CD4-positive, alpha-beta T cell (primary cell): ENCODE results near the gene CCL24. TPM values are rescaled to one million over a fixed set of nuclear protein-coding genes. Genes with fewer than 3 reads are reported as not detected.

Source experiments
- ATAC-seq: fragments of 200-7000 bp; cut with Tn5 transposase; one replicate; pipeline ENCODE4 v1.10.0; 2022; ENCODE audit warnings: mild to moderate bottlenecking; ENCODE audit not compliant: poor library complexity
- CTCF ChIA-PET: fragments of 350-600 bp; sonication (Branson Sonifier 250); formaldehyde crosslinking; loops from one replicate; lab custom pipeline; 2021; ENCODE audit warnings: antibody characterized with exemption, inconsistent platforms; lab: Charles Lee
- POLR2A ChIA-PET: fragments of 350-600 bp; sonication (Branson Sonifier 250); formaldehyde crosslinking; loops from one replicate; lab custom pipeline; 2021; ENCODE audit warnings: antibody characterized with exemption, inconsistent platforms; lab: Charles Lee
- DNase-seq, 14 experiments: peaks; one replicate each; pipeline ENCODE4 v3.0.0-alpha.2; 2013 to 2020; ENCODE audit warnings: mixed read lengths in 2 of 14
- H3K27ac ChIP-seq, 2 donors: one replicate each; pipeline versions ENCODE4 v1.5.1 to v1.7.0; 2013; ENCODE audit warnings: low read length in 2 of 2, low read depth in 1 of 2, mild to moderate bottlenecking in 1 of 2
- H3K27me3 ChIP-seq, 2 experiments: 1 replicate in 1 of 2; 2 replicates in 1 of 2; pipeline versions ENCODE4 v1.6.1 to v1.7.0; 2013; ENCODE audit warnings: low read length in 2 of 2, control low read depth in 1 of 2, mild to moderate bottlenecking in 1 of 2, moderate library complexity in 1 of 2; ENCODE audit not compliant: insufficient read depth in 2 of 2, control insufficient read depth in 1 of 2
- H3K36me3 ChIP-seq: one replicate; pipeline ENCODE4 v1.6.1; 2013; ENCODE audit warnings: low read length, control low read depth; ENCODE audit not compliant: insufficient read depth
- H3K4me1 ChIP-seq: one replicate; pipeline ENCODE4 v1.6.1; 2013; ENCODE audit warnings: low read length, control low read depth; ENCODE audit not compliant: insufficient read depth
- H3K4me3 ChIP-seq: one replicate; pipeline ENCODE4 v1.5.1; 2013; ENCODE audit warnings: mild to moderate bottlenecking, low read length, moderate library complexity
- H3K9me3 ChIP-seq, 2 experiments: 1 replicate in 1 of 2; 2 replicates in 1 of 2; pipeline versions ENCODE4 v1.6.1 to v1.7.0; 2013; ENCODE audit warnings: low read length in 2 of 2, mild to moderate bottlenecking in 2 of 2, control low read depth in 1 of 2, moderate library complexity in 1 of 2; ENCODE audit not compliant: control insufficient read depth in 1 of 2, insufficient read depth in 1 of 2
- H3K27ac Mint-ChIP-seq: one replicate; pipeline ENCODE4 v1.8.0; 2020; ENCODE audit warnings: mixed read lengths
- H3K27me3 Mint-ChIP-seq: one replicate; pipeline ENCODE4 v1.8.0; 2021; ENCODE audit warnings: mixed read lengths
- H3K36me3 Mint-ChIP-seq: one replicate; pipeline ENCODE4 v1.8.0; 2021; ENCODE audit warnings: low read depth, mixed read lengths
- H3K4me1 Mint-ChIP-seq: one replicate; pipeline ENCODE4 v1.8.0; 2021; ENCODE audit warnings: low read depth, mixed read lengths
- H3K4me3 Mint-ChIP-seq: one replicate; pipeline ENCODE4 v1.8.0; 2020; ENCODE audit warnings: mild to moderate bottlenecking, mixed read lengths
- H3K9me3 Mint-ChIP-seq: one replicate; pipeline ENCODE4 v1.8.0; 2020; ENCODE audit warnings: mixed read lengths
- intact Hi-C, 2 experiments: fragments of 100-400 bp; cut with DNase I in 1 of 2; cut with micrococcal nuclease in 1 of 2; formaldehyde crosslinking; loops; one replicate each; pipeline versions ENCODE4 v1.15.1 to v1.9.0; 2023 to 2025; cut with DNase I, micrococcal nuclease
- total RNA-seq, 174 experiments: library from RNA in 2 of 174; stranded (reverse) in 2 of 174; gene quantifications; one replicate each; pipeline ENCODE4 v1.2.3 and lab custom pipeline; 2021 to 2026
- TF ChIP-seq, protein P1 (sequence below): fragments of 200-600 bp; IDR thresholded peaks from one replicate; pipeline ENCODE4 v1.8.0; 2022; ENCODE audit warnings: antibody characterized with exemption, mild to moderate bottlenecking

The CCL24 gene
- total RNA-seq, 2 experiments from 2014 or later: not detected

DNA sequence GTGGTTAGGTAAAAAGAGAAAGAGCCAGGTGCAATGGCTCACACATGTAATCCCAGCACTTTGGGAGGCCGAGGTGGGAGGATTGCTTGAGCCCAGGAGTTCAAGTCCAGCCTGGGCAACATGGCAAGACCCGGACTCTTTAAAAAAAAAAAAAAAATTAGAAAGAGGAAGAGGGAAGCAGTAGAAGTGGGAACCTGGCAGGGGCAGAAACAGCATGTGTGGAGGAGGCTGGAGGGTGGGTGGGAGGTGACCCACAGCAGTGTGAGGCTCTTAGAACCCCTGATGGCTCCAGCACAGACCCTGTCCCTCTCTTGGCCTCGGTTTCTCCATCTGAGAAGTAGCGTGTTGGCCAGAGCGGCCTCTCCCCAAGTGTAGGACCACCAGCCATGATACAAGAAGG lies 4.9 kb upstream of the CCL24 start:
- no peak for ATAC-seq
- H3K36me3 Mint-ChIP-seq: no peaks in the 10 kb centered on the region
- intact Hi-C loops: no loop called here
- H3K4me3 Mint-ChIP-seq: no peak overlapping the region
- Histone ChIP-seq H3K4me3 (no peak overlapping the region), H3K27ac (no peak overlapping the region), H3K4me1 (no peaks in the 10 kb centered on the region), H3K36me3 (no peaks in the 10 kb centered on the region), H3K9me3 (no peaks in the 10 kb centered on the region), H3K27me3 (peaks cover 0 to 3% of the 10 kb centered on the region in 2 experiments)
- H3K27me3 Mint-ChIP-seq: peaks cover 10% of the 10 kb centered on the region
- ChIA-PET CTCF (no interaction called here), POLR2A (no interaction called here)
- DNase-seq: no peak
- no peak overlapping the region for H3K27ac Mint-ChIP-seq
- TF ChIP-seq, protein P1, sequence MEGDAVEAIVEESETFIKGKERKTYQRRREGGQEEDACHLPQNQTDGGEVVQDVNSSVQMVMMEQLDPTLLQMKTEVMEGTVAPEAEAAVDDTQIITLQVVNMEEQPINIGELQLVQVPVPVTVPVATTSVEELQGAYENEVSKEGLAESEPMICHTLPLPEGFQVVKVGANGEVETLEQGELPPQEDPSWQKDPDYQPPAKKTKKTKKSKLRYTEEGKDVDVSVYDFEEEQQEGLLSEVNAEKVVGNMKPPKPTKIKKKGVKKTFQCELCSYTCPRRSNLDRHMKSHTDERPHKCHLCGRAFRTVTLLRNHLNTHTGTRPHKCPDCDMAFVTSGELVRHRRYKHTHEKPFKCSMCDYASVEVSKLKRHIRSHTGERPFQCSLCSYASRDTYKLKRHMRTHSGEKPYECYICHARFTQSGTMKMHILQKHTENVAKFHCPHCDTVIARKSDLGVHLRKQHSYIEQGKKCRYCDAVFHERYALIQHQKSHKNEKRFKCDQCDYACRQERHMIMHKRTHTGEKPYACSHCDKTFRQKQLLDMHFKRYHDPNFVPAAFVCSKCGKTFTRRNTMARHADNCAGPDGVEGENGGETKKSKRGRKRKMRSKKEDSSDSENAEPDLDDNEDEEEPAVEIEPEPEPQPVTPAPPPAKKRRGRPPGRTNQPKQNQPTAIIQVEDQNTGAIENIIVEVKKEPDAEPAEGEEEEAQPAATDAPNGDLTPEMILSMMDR: no peak
- no peaks in the 10 kb centered on the region for H3K9me3 Mint-ChIP-seq
- no peaks in the 10 kb centered on the region for H3K4me1 Mint-ChIP-seq

DNA sequence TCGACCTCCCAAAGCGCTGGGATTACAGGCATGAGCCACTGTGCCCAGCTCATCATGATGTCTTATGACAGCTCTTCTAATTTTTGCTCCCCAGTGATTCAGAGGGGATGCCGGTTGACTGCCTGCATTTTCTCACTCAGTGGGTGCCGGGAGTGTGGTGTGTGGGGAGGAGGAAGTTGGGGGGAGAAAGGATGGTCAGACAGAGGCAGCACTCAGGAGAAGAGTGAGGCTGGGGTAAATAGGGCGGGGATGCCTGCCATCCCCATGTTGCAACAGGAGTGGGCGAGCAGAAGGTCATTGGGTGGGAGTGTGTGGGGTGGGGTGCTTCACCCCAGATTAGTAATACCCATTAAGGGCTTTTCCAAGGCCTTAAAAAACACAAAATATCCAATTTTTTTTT lies 3.5 kb upstream of the CCL24 start:
- DNase-seq: peak in 1 of 14 experiments; percentile 31
- Histone ChIP-seq H3K36me3 (no peaks in the 10 kb centered on the region), H3K4me3 (no peak overlapping the region), H3K9me3 (no peaks in the 10 kb centered on the region), H3K27me3 (peaks cover 0 to 3% of the 10 kb centered on the region in 2 experiments), H3K27ac (no peak overlapping the region), H3K4me1 (no peaks in the 10 kb centered on the region)
- ChIA-PET CTCF (interaction anchor here (0.6 kb wide), 1 partner anchor 482 kb away, joined by 3 read pairs; no protein-coding TSS in a partner anchor), POLR2A (no interaction called here)
- TF ChIP-seq, protein P1: no peak
- Mint-ChIP-seq H3K27ac (no peak overlapping the region), H3K9me3 (no peaks in the 10 kb centered on the region), H3K4me3 (no peak overlapping the region), H3K27me3 (peaks cover 10% of the 10 kb centered on the region), H3K36me3 (no peaks in the 10 kb centered on the region), H3K4me1 (no peaks in the 10 kb centered on the region)
- intact Hi-C loops: no loop called here
- ATAC-seq: no peak

DNA sequence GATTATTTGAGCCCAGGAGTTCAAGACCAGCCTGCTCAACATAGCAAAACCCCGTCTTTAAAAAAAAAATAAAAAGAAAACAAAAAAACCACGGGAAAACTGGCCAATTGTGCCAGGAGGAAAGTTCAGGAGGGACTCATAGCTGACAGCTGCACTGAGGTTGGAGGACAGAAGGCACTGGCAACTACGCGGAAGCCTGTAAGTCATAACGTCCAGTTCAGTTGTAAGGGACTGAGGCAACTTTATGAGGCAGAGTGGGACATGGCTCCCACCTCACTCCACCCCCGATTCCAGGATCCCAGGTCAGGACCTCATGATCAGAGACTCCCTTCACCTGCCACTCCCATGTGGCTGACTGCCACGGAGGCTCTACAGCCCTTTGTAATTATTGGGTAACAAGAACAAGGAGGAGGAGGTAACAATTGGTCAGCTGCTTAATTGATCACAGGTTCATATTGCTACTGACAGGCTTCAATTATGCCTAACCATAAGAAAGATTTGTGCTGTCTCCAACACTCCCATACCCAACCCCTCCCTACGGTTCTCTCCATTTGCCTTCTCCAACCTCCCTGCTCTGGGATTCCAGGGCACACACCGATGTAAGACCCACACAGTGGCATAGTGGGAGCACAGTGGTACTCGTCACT lies 1.9 kb upstream of the CCL24 start:
- H3K9me3 Mint-ChIP-seq: no peaks in the 10 kb centered on the region
- ATAC-seq (no peak), DNase-seq (no peak)
- H3K4me1 ChIP-seq: no peaks in the 10 kb centered on the region
- H3K4me3 Mint-ChIP-seq: no peak overlapping the region
- ChIA-PET POLR2A (no interaction called here), CTCF (no interaction called here)
- TF ChIP-seq, protein P1: no peak
- peaks cover 6% of the 10 kb centered on the region for H3K27me3 Mint-ChIP-seq
- H3K36me3 Mint-ChIP-seq: no peaks in the 10 kb centered on the region
- H3K27ac ChIP-seq: no peak overlapping the region
- no peak overlapping the region for H3K27ac Mint-ChIP-seq
- no peaks in the 10 kb centered on the region for H3K9me3 ChIP-seq
- H3K27me3 ChIP-seq: peaks cover 0 to 3% of the 10 kb centered on the region in 2 experiments
- no peaks in the 10 kb centered on the region for H3K4me1 Mint-ChIP-seq
- no peaks in the 10 kb centered on the region for H3K36me3 ChIP-seq
- H3K4me3 ChIP-seq: no peak overlapping the region
- intact Hi-C loops: no loop called here
